Mucosa of rectum (tissue), 2 donors: ENCODE measurements around the gene CRBN.

Source experiments
- H3K27ac ChIP-seq, 2 donors: one replicate each; pipeline ENCODE4 v1.7.0; 2013; ENCODE audit warnings: inconsistent platforms in 2 of 2, low read depth in 2 of 2, low read length in 2 of 2
- H3K27me3 ChIP-seq, 2 donors: one replicate each; pipeline ENCODE4 v1.7.0; 2013; ENCODE audit warnings: low read length in 2 of 2; ENCODE audit not compliant: control insufficient read depth in 2 of 2, insufficient read depth in 2 of 2
- H3K36me3 ChIP-seq, 2 donors: one replicate each; pipeline ENCODE4 v1.7.0; 2013; ENCODE audit warnings: low read length in 2 of 2; ENCODE audit not compliant: control insufficient read depth in 2 of 2, insufficient read depth in 2 of 2
- H3K4me1 ChIP-seq, 2 donors: one replicate each; pipeline ENCODE4 v1.7.0; 2013; ENCODE audit warnings: low read length in 2 of 2, mild to moderate bottlenecking in 1 of 2; ENCODE audit not compliant: control insufficient read depth in 2 of 2, insufficient read depth in 2 of 2
- H3K4me3 ChIP-seq, 2 donors: one replicate each; pipeline ENCODE4 v1.7.0; 2013; ENCODE audit warnings: low read length in 2 of 2
- H3K9ac ChIP-seq, 2 donors: one replicate each; pipeline ENCODE4 v1.7.0; 2013; ENCODE audit warnings: low read length in 2 of 2, low read depth in 1 of 2, mild to moderate bottlenecking in 1 of 2
- H3K9me3 ChIP-seq, 2 donors: one replicate each; pipeline ENCODE4 v1.7.0; 2013; ENCODE audit warnings: low read length in 2 of 2; ENCODE audit not compliant: control insufficient read depth in 2 of 2
- donor health status: healthy.
- donor health status: Normal muscosa, but diverticular disease.

Gene CRBN

DNA sequence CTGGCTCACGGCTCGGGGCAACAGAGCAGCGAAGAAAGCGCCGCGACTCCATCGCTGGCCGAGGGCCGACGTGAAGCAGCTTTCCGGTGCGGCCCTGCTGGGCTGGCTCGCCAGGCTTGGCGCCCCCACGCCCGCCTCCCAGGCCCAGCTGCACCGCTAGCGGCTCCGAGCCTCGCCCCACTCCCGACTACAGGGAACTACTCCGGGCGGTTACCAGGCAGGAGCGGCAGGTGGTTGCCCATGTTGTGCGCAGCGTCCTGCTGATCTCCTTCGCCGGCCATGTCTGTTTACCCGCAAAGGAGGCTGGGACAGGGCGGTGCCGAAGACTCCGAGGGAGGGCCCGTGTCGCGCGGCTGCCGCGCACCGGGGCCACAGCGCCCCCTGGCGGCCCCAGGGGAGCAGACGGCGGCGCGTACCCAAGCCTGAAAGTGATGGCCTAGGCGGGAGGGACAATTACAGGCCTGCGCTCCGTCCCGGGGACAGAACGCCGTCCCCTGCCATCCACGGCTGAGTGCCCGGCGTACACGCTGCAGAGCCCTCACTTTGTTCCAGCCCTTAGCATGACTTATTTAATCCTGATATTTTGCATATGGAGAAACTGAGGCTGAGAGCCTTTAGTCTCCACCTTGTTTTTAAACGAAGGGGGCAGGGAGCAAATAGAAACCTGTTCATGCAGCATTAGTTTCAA, at the start of gene CRBN:
Gene CRBN, minus strand, starts transcription at position 285 of the 688 bp plus-strand sequence. Its CDS starts 4 bp downstream, at position 281.
- Histone ChIP-seq H3K4me3 (peak within 1 kb of the TSS; percentile 90 to 94), H3K9me3 (no peaks in the 10 kb centered on the region), H3K27me3 (no peaks in the 10 kb centered on the region), H3K27ac (peak within 1 kb of the TSS; percentile 79 to 82), H3K9ac (peak within 1 kb of the TSS; percentile 66 to 86), H3K36me3 (peaks cover 0 to 2% of the 10 kb centered on the region in 2 donors), H3K4me1 (peaks cover 14 to 15% of the 10 kb centered on the region in 2 donors)

DNA sequence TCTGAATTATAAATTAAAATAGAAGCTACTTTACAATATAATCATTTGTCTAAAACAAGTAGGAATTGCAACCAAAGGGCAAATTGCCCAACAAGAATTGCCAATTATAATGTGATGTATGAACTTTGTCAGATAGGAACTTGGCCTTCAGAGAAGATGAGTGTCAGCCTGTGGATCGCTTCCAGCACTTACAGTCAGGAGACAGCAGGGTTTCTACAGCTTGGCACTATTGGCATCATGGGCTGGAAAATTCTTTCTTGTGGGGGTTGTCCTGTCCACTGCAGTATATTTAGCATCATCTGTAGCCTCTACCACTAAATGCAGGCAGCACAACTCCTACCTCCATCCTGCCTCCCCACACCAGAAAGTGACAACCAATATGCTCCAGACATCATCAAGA, 48.1 kb upstream of the CRBN start:
- Histone ChIP-seq H3K4me1 (no peaks in the 10 kb centered on the region), H3K4me3 (no peak overlapping the region), H3K9me3 (no peaks in the 10 kb centered on the region), H3K9ac (no peak overlapping the region), H3K27me3 (no peaks in the 10 kb centered on the region), H3K27ac (no peak overlapping the region), H3K36me3 (no peaks in the 10 kb centered on the region)

DNA sequence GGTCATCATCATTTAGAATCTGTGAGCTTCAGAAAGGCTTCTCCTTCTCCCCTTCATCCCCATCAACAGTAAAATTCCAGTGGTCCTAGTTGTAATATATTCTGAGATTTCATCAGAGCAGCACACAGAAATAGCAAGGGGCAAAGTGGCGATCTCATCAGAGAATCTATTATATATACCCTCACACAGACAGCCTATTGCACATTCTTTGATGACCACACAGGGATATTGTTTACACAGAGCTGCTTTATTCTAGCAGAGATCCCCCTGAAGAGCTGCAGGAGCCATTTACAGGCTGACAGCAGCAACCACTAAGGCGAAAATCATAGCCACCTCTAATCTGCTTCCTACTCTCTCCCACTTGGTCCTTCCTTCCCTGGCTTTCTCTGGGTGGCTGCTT, 42.0 kb upstream of the CRBN start:
- no peaks in the 10 kb centered on the region for H3K4me1 ChIP-seq
- H3K4me3 ChIP-seq: no peak overlapping the region
- no peak overlapping the region for H3K27ac ChIP-seq
- no peaks in the 10 kb centered on the region for H3K36me3 ChIP-seq
- H3K9me3 ChIP-seq: no peaks in the 10 kb centered on the region
- no peak overlapping the region for H3K9ac ChIP-seq
- H3K27me3 ChIP-seq: no peaks in the 10 kb centered on the region

DNA sequence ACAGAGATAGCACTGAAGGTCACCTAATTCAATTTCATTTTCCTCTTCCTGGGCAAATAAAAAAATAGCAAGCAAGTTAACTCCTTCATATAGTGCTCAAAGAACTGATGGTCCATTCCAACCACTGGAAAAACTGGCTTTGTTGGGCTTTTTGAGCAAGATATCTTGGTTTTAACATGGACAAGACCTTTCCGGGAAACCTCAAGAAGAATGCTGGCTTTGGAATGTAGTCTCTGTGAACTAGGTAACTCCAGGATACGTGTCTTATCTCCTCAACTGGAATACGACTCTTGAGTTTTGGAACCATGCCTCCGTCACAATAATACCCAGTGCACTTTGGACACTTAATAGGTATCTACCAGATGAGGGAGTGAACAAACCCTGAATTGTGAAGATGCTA, 36.9 kb upstream of the CRBN start:
- Histone ChIP-seq H3K4me1 (no peaks in the 10 kb centered on the region), H3K36me3 (no peaks in the 10 kb centered on the region), H3K27me3 (no peaks in the 10 kb centered on the region), H3K4me3 (no peak overlapping the region), H3K9ac (no peak overlapping the region), H3K27ac (no peak overlapping the region), H3K9me3 (no peaks in the 10 kb centered on the region)

DNA sequence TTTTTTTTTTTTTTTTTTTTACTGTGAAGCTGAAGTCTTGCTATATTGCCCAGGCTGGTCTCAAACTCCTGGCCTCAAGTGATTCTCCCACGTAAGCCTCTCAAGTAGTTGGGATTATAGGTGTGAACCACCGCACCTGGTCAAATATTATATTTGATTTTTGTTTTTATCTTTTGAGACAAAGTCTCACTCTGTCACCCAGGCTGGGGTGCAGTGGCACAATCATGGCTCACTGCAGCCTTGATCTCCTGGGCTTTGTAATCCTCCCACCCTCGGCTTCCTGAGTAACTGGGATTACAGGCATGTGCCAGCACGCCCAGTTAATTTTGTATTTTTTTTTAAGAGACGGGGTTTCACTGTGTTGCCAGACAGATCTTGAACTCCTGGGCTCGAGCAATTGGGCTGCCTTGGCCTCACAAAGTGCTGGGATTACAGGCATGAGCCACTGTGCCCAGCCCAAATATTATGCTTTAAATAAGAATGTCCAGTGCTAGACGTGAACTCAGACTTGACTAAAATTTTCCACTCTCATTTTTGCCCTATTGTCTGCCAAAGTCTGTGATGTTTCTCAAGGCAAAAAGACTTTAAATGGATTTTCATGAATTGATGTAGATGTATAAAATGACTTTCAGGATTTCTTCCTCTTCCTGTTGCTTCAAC, 33.4 kb upstream of the CRBN start:
- Histone ChIP-seq H3K9ac (no peak overlapping the region), H3K27me3 (no peaks in the 10 kb centered on the region), H3K36me3 (no peaks in the 10 kb centered on the region), H3K4me3 (no peak overlapping the region), H3K9me3 (no peaks in the 10 kb centered on the region), H3K4me1 (no peaks in the 10 kb centered on the region), H3K27ac (no peak overlapping the region)

DNA sequence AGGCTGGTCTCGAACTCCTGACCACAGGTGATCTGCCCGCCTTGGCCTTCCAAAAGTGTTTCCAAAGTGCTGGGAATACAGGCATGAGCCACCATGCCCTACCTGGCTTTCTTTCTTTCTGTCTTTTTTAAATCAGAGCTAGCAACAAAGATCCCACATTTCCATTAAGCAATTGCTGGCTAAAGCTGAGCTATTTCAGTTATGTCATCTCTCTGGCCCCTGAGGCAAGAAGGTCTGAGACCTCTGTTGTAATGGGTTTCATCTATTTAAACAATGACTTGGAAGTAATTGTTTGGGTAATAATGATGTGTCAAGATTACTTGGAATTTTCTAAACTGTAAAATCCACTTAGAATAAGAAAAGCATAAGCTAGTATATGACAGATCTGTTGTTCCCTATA, 30.2 kb upstream of the CRBN start:
- Histone ChIP-seq H3K4me1 (no peaks in the 10 kb centered on the region), H3K9ac (no peak overlapping the region), H3K36me3 (no peaks in the 10 kb centered on the region), H3K27ac (no peak overlapping the region), H3K4me3 (no peak overlapping the region), H3K27me3 (no peaks in the 10 kb centered on the region), H3K9me3 (no peaks in the 10 kb centered on the region)

DNA sequence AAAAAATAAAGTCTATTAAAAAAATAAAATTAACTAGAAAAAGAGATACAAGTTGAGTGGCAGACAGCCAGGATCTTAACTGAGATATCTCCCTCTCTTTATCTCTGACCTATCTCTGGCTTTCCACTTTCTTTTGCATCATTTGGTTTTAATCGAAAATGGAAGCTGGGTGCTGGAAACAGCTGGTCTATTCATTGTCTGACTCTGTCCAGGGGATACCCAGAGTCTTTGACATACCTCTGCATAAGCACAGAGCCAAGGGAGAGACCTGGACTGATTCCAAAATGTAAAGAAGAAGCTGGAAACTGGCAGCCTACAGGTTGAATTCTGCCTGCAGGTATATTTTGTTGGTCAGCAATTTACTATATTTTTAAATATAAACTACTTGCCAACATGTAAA, 29.6 kb upstream of the CRBN start:
- H3K9ac ChIP-seq: no peak overlapping the region
- no peak overlapping the region for H3K4me3 ChIP-seq
- no peaks in the 10 kb centered on the region for H3K4me1 ChIP-seq
- H3K27ac ChIP-seq: no peak overlapping the region
- H3K27me3 ChIP-seq: no peaks in the 10 kb centered on the region
- H3K9me3 ChIP-seq: no peaks in the 10 kb centered on the region
- H3K36me3 ChIP-seq: no peaks in the 10 kb centered on the region

DNA sequence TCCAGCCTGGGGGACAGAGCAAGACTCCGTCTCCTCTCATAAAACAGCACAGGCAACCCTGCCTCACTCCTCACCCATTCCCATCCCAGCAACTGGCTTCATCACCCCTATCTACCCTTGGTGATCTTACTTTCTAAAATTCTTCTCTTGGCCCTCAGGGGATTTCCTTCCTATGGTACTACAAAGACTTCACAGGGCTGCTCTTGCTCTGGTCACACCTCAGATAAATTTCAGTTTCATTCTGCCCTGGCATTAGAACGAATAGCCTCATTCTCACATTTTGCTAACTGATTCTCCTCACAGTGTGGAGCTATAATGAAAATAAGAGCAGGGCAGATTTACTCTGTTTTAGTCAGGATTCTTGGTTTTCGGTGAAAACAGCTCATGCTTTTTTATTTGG, 22.1 kb upstream of the CRBN start:
- H3K9me3 ChIP-seq: no peaks in the 10 kb centered on the region

DNA sequence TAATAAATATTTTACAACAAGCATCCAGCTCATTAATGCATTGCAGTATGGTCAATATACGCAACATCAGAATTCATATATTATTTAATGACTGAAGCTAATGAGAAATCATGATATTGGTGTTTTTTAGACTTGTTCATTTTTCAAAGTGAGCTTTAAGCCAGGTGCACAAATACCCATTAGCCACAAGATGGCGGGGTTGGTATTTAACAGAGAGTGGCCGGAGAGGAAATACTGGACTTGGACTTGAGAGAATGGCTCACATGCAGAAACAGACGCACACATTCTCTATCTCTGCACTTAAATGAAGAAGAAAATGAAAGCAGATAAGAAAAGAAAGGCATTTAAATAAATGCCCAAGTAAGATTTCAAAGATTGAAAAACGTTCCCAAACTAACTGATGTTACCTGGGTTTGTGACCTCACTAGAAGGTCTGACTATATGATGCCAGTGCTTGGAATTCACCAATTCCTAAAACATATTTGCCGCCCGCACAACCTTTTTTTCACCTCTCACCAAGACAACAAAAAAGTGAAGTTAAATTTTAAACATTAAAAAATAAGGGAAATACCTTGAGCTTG, 21.2 kb upstream of the CRBN start:
- H3K36me3 ChIP-seq: no peaks in the 10 kb centered on the region
- no peak overlapping the region for H3K27ac ChIP-seq
- no peak overlapping the region for H3K9ac ChIP-seq
- no peaks in the 10 kb centered on the region for H3K27me3 ChIP-seq
- H3K9me3 ChIP-seq: no peaks in the 10 kb centered on the region
- no peak overlapping the region for H3K4me3 ChIP-seq
- H3K4me1 ChIP-seq: no peaks in the 10 kb centered on the region

More for the DNA sequence above, 22.1 kb upstream of the CRBN start:
- Histone ChIP-seq H3K27me3 (no peaks in the 10 kb centered on the region), H3K4me1 (no peaks in the 10 kb centered on the region), H3K4me3 (no peak overlapping the region), H3K27ac (no peak overlapping the region), H3K9ac (no peak overlapping the region), H3K36me3 (no peaks in the 10 kb centered on the region)

DNA sequence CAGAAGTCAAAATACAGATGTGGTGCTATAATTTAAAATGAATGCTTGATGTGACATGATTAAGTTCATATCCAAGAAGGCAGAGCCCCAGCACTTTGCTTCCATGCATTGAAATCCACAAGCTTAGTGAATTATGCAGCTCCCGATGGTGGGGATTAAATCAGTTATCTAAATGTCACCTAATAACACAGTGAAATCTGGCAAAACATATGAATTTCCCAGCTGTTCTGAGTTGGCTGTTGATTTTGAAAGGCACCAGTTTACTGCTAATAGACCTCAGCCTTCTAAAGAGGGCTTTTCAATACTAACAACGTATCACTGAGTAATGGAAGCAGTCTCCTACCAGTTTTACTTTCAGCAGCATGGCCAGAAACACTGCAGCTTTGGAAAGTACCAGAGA, 19.8 kb upstream of the CRBN start:
- Histone ChIP-seq H3K4me3 (no peak overlapping the region), H3K4me1 (no peaks in the 10 kb centered on the region), H3K9ac (no peak overlapping the region), H3K27ac (no peak overlapping the region), H3K36me3 (no peaks in the 10 kb centered on the region), H3K27me3 (no peaks in the 10 kb centered on the region), H3K9me3 (no peaks in the 10 kb centered on the region)
